Body of pancreas (tissue), 4 donors: ENCODE results near the gene ANKRD55.

ENCODE experiments used
- POLR2A ChIP-seq, 3 donors: fragments of 450-650 bp; IDR thresholded peaks; one replicate each; pipeline ENCODE4 v1.6.1; 2016; ENCODE audit warnings: antibody characterized with exemption in 3 of 3, mild to moderate bottlenecking in 2 of 3
- TF ChIP-seq, protein P1 (sequence below), 7 experiments: fragments of 450-650 bp in 4 of 7; fragments of 200-600 bp in 3 of 7; sonication (generic) in 3 of 7; IDR thresholded peaks; one replicate each; pipeline ENCODE4 v1.5.1; 2016 to 2019; ENCODE audit warnings: antibody characterized with exemption in 7 of 7

DNA sequence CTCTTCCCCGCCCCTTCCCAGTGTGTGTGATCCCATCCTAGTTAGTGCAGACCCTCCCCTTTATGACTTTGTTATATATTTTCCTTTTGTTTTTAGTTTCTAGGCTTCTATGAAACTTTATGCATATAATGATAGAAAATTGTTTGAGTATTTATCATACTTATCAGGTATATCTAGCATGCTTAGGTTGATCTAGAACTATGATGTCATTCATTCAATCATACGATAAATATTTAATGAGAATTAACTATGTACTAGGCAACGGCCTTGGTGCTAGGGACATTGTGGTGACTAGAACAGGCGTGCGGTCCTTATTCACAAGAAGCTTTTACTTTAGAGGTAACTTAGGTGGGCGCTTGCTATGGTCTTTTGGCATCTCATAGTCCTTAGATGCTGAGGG lies 13.6 kb upstream of the ANKRD55 start:
- TF ChIP-seq, protein P1, sequence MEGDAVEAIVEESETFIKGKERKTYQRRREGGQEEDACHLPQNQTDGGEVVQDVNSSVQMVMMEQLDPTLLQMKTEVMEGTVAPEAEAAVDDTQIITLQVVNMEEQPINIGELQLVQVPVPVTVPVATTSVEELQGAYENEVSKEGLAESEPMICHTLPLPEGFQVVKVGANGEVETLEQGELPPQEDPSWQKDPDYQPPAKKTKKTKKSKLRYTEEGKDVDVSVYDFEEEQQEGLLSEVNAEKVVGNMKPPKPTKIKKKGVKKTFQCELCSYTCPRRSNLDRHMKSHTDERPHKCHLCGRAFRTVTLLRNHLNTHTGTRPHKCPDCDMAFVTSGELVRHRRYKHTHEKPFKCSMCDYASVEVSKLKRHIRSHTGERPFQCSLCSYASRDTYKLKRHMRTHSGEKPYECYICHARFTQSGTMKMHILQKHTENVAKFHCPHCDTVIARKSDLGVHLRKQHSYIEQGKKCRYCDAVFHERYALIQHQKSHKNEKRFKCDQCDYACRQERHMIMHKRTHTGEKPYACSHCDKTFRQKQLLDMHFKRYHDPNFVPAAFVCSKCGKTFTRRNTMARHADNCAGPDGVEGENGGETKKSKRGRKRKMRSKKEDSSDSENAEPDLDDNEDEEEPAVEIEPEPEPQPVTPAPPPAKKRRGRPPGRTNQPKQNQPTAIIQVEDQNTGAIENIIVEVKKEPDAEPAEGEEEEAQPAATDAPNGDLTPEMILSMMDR (IDR thresholded peaks at IDR 0.05): no peak
- no peak for TF ChIP-seq POLR2A (IDR thresholded peaks at IDR 0.05)
